ENCODE results near the gene PLAAT3. TPM values are rescaled to one million over a fixed set of nuclear protein-coding genes. Genes with fewer than 3 reads are reported as not detected.
A peak's percentile ranks its signal among the peaks of the same experiment; 100 is the strongest.
"Not testable (repeated sequence)": the region's sequence is repeated elsewhere in the genome, so short reads cannot be mapped to it uniquely, and the experiment has no call there.

The PLAAT3 gene
- total RNA-seq, 4 donors from 2014 or later: 7.1 to 14.2 (median 10.2) TPM

DNA sequence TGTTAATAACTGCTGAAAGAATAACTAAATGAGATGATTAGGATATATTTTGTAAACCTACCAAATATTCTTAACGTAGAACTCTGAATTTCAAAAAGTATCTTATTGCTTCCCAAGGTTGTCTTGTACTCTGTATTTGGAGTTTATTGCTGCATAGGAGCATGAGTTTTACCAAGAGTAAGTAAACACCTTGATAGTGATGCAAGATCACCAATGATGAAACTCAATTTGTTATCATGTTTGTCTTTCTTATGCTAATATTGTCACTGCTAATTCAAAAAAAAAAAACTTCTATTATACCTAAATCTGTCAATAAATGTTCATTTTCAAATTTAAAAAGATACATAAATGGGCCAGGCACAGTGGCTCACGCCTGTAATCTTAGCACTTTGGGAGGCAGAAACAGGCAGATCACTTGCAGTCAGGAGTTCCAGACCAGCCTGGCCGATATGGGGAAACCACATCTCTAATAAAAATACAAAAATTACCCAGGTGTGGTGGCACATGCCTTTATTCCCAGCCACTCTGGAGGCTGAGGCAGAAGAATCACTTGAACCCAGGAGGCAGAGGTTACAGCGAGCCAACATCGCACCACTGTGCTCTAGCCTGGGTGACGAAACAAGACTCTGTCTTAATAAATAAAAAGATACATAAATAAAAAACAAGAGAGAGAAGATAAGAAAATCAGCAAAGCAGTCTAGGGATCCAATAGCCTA is 27.6 kb downstream of the PLAAT3 start:
- no peaks in the 10 kb centered on the region for H3K27me3 ChIP-seq
- 96% methylated on average over 6 of the region's 6 CpGs for WGBS
- H3K9me3 ChIP-seq: no peaks in the 10 kb centered on the region
- H3K27ac ChIP-seq: no peak overlapping the region
- H3K36me3 ChIP-seq: peaks cover 14% of the 10 kb centered on the region
- H3K4me1 ChIP-seq: no peaks in the 10 kb centered on the region
- DNase-seq (ENCODE audit: low spot score in 2 of 2): no peak
- no peak overlapping the region for H3K4me3 ChIP-seq
- TF ChIP-seq EP300 (IDR thresholded peaks at IDR 0.05): no peak
- TF ChIP-seq, protein P1, sequence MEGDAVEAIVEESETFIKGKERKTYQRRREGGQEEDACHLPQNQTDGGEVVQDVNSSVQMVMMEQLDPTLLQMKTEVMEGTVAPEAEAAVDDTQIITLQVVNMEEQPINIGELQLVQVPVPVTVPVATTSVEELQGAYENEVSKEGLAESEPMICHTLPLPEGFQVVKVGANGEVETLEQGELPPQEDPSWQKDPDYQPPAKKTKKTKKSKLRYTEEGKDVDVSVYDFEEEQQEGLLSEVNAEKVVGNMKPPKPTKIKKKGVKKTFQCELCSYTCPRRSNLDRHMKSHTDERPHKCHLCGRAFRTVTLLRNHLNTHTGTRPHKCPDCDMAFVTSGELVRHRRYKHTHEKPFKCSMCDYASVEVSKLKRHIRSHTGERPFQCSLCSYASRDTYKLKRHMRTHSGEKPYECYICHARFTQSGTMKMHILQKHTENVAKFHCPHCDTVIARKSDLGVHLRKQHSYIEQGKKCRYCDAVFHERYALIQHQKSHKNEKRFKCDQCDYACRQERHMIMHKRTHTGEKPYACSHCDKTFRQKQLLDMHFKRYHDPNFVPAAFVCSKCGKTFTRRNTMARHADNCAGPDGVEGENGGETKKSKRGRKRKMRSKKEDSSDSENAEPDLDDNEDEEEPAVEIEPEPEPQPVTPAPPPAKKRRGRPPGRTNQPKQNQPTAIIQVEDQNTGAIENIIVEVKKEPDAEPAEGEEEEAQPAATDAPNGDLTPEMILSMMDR (IDR thresholded peaks at IDR 0.05): no peak
- no peak for TF ChIP-seq POLR2AphosphoS5 (IDR thresholded peaks at IDR 0.05)
- TF ChIP-seq POLR2A (IDR thresholded peaks at IDR 0.05): no peak

- H3K4me3 ChIP-seq: no peak overlapping the region
- no peak for TF ChIP-seq POLR2A (IDR thresholded peaks at IDR 0.05)
- no peaks in the 10 kb centered on the region for H3K27me3 ChIP-seq
- DNase-seq (ENCODE audit: low spot score in 2 of 2): no peak
- H3K36me3 ChIP-seq: peaks cover 22% of the 10 kb centered on the region
- H3K4me1 ChIP-seq: no peaks in the 10 kb centered on the region
- H3K27ac ChIP-seq: peak overlapping the region; percentile 75
- no peaks in the 10 kb centered on the region for H3K9me3 ChIP-seq
These were observed 30.9 kb downstream of the PLAAT3 start for GRCh38 chr11:63583357-63583677.

GRCh38 chr11:63581224-63581623 is 33.0 kb downstream of the PLAAT3 start:
- 54% methylated on average over 7 of the region's 7 CpGs for WGBS
- peaks cover 22% of the 10 kb centered on the region for H3K36me3 ChIP-seq
- H3K9me3 ChIP-seq; H3K27ac ChIP-seq; H3K4me3 ChIP-seq; H3K27me3 ChIP-seq; DNase-seq (ENCODE audit: low spot score in 2 of 2); H3K4me1 ChIP-seq: not testable (repeated sequence)

DNA sequence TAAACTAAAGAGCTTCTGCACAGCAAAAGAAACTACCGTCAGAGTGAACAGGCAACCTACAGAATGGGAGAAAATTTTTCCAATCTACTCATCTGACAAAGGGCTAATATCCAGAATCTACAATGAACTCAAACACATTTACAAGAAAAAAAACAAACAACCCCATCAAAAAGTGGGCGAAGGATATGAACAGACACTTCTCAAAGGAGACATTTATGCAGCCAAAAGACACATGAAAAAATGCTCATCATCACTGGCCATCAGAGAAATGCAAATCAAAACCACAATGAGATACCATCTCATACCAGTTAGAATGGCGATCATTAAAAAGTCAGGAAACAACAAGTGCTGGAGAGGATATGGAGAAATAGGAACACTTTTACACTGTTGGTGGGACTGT is 35.4 kb downstream of the PLAAT3 start:
- not testable (repeated sequence) for H3K27ac ChIP-seq; H3K4me1 ChIP-seq; H3K27me3 ChIP-seq; DNase-seq (ENCODE audit: low spot score in 2 of 2); H3K9me3 ChIP-seq; H3K4me3 ChIP-seq
- 92% methylated on average over 3 of the region's 3 CpGs for WGBS
- peaks cover 22% of the 10 kb centered on the region for H3K36me3 ChIP-seq

DNA sequence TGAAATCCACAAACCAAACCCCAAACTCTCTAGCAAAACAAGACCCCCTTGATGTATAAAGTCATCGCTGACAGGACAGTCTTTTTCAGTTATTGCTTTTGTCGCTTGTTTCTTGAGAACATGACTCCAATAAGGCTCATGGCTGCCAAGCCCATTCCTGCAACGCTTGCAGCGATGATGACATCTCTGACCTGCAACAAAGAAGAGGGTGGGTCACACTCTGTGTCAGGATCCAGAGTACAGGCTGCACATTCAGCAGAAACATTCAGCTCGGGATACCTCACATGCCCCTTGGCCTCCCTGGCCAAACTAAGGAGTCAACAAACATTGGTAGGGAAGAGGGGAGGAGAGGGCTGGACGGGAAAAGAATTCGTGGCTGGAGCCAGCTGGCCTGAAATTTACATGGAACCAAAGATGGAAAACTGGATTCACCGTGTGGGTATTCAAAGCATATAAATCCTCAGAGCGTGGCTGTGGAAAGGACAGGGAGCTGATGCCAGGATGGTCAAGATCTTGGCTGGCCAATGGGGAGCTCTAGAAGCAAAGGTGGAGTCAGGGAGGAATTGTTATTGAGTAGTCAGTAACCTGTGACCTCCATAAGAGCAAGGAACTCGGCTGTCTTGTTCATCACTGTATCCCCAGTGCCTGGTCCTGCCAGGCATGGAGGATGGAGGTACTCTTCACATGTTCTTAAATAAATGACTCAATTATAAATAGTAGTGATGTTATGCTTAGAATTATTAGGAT is 39.2 kb downstream of the PLAAT3 start:
- WGBS: 56% methylated on average over 10 of the region's 10 CpGs

GRCh38 chr11:63573881-63574855 is 40.1 kb downstream of the PLAAT3 start:
- H3K27me3 ChIP-seq: no peaks in the 10 kb centered on the region
- TF ChIP-seq POLR2AphosphoS5 (IDR thresholded peaks at IDR 0.05) (no peak), EP300 (IDR thresholded peaks at IDR 0.05) (no peak)
- peak overlapping the region; percentile 39 for H3K27ac ChIP-seq
- peaks cover 2% of the 10 kb centered on the region for H3K4me1 ChIP-seq
- no peaks in the 10 kb centered on the region for H3K36me3 ChIP-seq
- H3K4me3 ChIP-seq: peak overlapping the region; percentile 25
- no peaks in the 10 kb centered on the region for H3K9me3 ChIP-seq
- no peak for DNase-seq (ENCODE audit: low spot score in 2 of 2)
- WGBS: 60% methylated on average over 15 of the region's 15 CpGs

More for the DNA sequence above, 39.2 kb downstream of the PLAAT3 start:
- H3K36me3 ChIP-seq: no peaks in the 10 kb centered on the region
- H3K27ac ChIP-seq: peak overlapping the region; percentile 51
- no peaks in the 10 kb centered on the region for H3K9me3 ChIP-seq
- H3K4me3 ChIP-seq: peak overlapping the region; percentile 25
- peaks cover 2% of the 10 kb centered on the region for H3K4me1 ChIP-seq
- TF ChIP-seq POLR2A (IDR thresholded peaks at IDR 0.05) (no peak), POLR2AphosphoS5 (IDR thresholded peaks at IDR 0.05) (no peak), EP300 (IDR thresholded peaks at IDR 0.05) (no peak)
- TF ChIP-seq, protein P1 (IDR thresholded peaks at IDR 0.05): no peak
- H3K27me3 ChIP-seq: no peaks in the 10 kb centered on the region
- DNase-seq (ENCODE audit: low spot score in 2 of 2): no peak

Data from suprapubic skin (tissue), 4 donors.